KOPT-K1 (cell line): ENCODE results near the gene KIF16B.

ENCODE experiments used
- H3K27ac ChIP-seq: fragments of 200-600 bp; sonication (generic); 2 replicates; pipeline ENCODE4 v1.5.1; 2016; ENCODE audit warnings: antibody characterized with exemption, mild to moderate bottlenecking, low read depth, low read length; ENCODE audit not compliant: poor library complexity, severe bottlenecking
- H3K36me3 ChIP-seq: fragments of 200-600 bp; sonication (generic); 2 replicates; pipeline ENCODE4 v1.5.1; 2017; ENCODE audit warnings: antibody characterized with exemption, mild to moderate bottlenecking, low read length, moderate library complexity; ENCODE audit not compliant: insufficient read depth
- H3K9me3 ChIP-seq: fragments of 200-600 bp; sonication (generic); 2 replicates; pipeline ENCODE4 v1.5.1; 2017; ENCODE audit warnings: antibody characterized with exemption, low read length, mild to moderate bottlenecking; ENCODE audit not compliant: insufficient read depth, poor library complexity, severe bottlenecking

KIF16B gene

GRCh38 chr20:16410626-16411025 lies 162.6 kb downstream of the KIF16B start:
- H3K36me3 ChIP-seq, result no peaks in the 10 kb centered on the region
- H3K9me3 ChIP-seq, result no peaks in the 10 kb centered on the region

GRCh38 chr20:16408981-16409380 lies 164.3 kb downstream of the KIF16B start:
- Histone ChIP-seq H3K27ac (no peak overlapping the region), H3K9me3 (no peaks in the 10 kb centered on the region), H3K36me3 (no peaks in the 10 kb centered on the region)

More at GRCh38 chr20:16410626-16411025, 162.6 kb downstream of the KIF16B start:
- no peak overlapping the region for H3K27ac ChIP-seq

- Histone ChIP-seq H3K9me3 (no peaks in the 10 kb centered on the region), H3K36me3 (no peaks in the 10 kb centered on the region), H3K27ac (no peak overlapping the region)
Observed at GRCh38 chr20:16407251-16408067, 165.8 kb downstream of the KIF16B start.

- Histone ChIP-seq H3K9me3 (no peaks in the 10 kb centered on the region), H3K27ac (no peak overlapping the region), H3K36me3 (no peaks in the 10 kb centered on the region)
Observed at GRCh38 chr20:16405254-16405653, 168.0 kb downstream of the KIF16B start.

- no peaks in the 10 kb centered on the region for H3K36me3 ChIP-seq
Observed at GRCh38 chr20:16404640-16405039, 168.6 kb downstream of the KIF16B start.

GRCh38 chr20:16404171-16404570 lies 169.1 kb downstream of the KIF16B start:
- Histone ChIP-seq H3K27ac (no peak overlapping the region), H3K36me3 (no peaks in the 10 kb centered on the region), H3K9me3 (no peaks in the 10 kb centered on the region)

More at GRCh38 chr20:16404640-16405039, 168.6 kb downstream of the KIF16B start:
- Histone ChIP-seq H3K9me3 (no peaks in the 10 kb centered on the region), H3K27ac (no peak overlapping the region)

- H3K27ac ChIP-seq, result no peak overlapping the region
- H3K36me3 ChIP-seq, result no peaks in the 10 kb centered on the region
- no peaks in the 10 kb centered on the region for H3K9me3 ChIP-seq
Observed at GRCh38 chr20:16400234-16400633, 173.0 kb downstream of the KIF16B start.

GRCh38 chr20:16399801-16400200 lies 173.4 kb downstream of the KIF16B start:
- no peaks in the 10 kb centered on the region for H3K9me3 ChIP-seq
- no peak overlapping the region for H3K27ac ChIP-seq

GRCh38 chr20:16397086-16397485 lies 176.2 kb downstream of the KIF16B start:
- H3K9me3 ChIP-seq, result no peaks in the 10 kb centered on the region
- H3K27ac ChIP-seq, result no peak overlapping the region
- no peaks in the 10 kb centered on the region for H3K36me3 ChIP-seq

More at GRCh38 chr20:16399801-16400200, 173.4 kb downstream of the KIF16B start:
- H3K36me3 ChIP-seq, result no peaks in the 10 kb centered on the region

- Histone ChIP-seq H3K27ac (no peak overlapping the region), H3K36me3 (no peaks in the 10 kb centered on the region), H3K9me3 (no peaks in the 10 kb centered on the region)
Observed at GRCh38 chr20:16395366-16395765, 177.9 kb downstream of the KIF16B start.

- Histone ChIP-seq H3K36me3 (no peaks in the 10 kb centered on the region), H3K27ac (no peak overlapping the region), H3K9me3 (no peaks in the 10 kb centered on the region)
Observed at GRCh38 chr20:16394784-16395183, 178.5 kb downstream of the KIF16B start.

- Histone ChIP-seq H3K36me3 (no peaks in the 10 kb centered on the region), H3K27ac (no peak overlapping the region), H3K9me3 (no peaks in the 10 kb centered on the region)
Observed at GRCh38 chr20:16393836-16394235, 179.4 kb downstream of the KIF16B start.

GRCh38 chr20:16393297-16393696 lies 180.0 kb downstream of the KIF16B start:
- Histone ChIP-seq H3K9me3 (no peaks in the 10 kb centered on the region), H3K27ac (no peak overlapping the region), H3K36me3 (no peaks in the 10 kb centered on the region)

- Histone ChIP-seq H3K36me3 (no peaks in the 10 kb centered on the region), H3K9me3 (no peaks in the 10 kb centered on the region), H3K27ac (no peak overlapping the region)
Observed at GRCh38 chr20:16392346-16392745, 180.9 kb downstream of the KIF16B start.

- no peaks in the 10 kb centered on the region for H3K36me3 ChIP-seq
- H3K27ac ChIP-seq, result no peak overlapping the region
- no peaks in the 10 kb centered on the region for H3K9me3 ChIP-seq
Observed at GRCh38 chr20:16390991-16391390, 182.3 kb downstream of the KIF16B start.

- Histone ChIP-seq H3K9me3 (no peaks in the 10 kb centered on the region), H3K27ac (no peak overlapping the region), H3K36me3 (no peaks in the 10 kb centered on the region)
Observed at GRCh38 chr20:16388731-16389130, 184.5 kb downstream of the KIF16B start.
